Measurements from ENCODE around the gene GLCCI1. TPM values are rescaled to one million over a fixed set of nuclear protein-coding genes. Genes with fewer than 3 reads are reported as not detected.

GLCCI1 gene
- total RNA-seq, 1 donor from 2014 or later: 2.1 TPM

DNA sequence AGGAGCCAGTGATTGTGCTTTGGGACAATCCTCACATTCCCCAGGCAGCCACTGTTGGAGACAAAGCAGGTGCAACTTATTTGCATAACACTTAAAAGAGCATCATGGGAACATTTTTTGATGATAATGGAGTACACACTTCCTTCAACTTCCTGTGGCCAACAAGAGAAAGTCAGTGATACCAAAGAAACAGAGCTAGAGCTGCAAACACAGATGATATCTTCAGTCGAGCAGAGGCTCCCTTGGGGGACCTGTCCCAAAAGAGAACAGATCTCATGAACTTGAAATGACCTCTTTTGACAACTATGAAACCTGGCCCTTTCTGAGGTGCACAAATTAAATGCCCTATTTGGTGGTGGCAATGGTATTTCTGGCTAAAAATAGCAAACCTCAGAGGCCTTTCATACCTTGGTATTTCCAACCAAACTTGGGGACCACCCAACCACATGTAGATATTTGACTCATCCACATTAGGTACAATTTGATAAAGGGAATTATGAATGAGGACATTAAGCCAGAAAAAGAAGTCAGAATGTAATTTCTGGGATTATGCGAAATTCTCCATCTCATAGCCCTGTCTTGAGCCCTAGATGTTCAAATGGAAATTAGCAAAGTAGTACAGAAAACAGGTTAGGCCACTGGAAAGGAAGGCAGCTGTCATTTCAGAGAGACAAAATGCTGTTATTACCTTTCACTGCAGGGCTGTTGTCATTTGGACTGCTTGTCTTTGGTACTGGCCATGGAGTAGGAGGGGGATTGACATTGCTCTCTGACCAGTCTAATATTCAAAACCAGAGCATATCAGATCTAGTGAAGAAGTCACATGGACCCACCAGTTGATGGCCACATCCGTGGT lies 147.2 kb downstream of the GLCCI1 start:
- no peaks in the 10 kb centered on the region for H3K27me3 ChIP-seq (ENCODE audit: control insufficient read depth, insufficient read depth, low read length)
- H3K36me3 ChIP-seq (ENCODE audit: control insufficient read depth, insufficient read depth, low read length): no peaks in the 10 kb centered on the region
- FAIRE-seq: no peak
- DNase-seq (ENCODE audit: low read depth): no peak
- H3K4me3 ChIP-seq (ENCODE audit: low read depth, low read length): no peak overlapping the region
- no peak for TF ChIP-seq CTCF (IDR thresholded peaks at IDR 0.05; ENCODE audit: insufficient read depth, low read length, severe bottlenecking)

- Histone ChIP-seq H3K27me3 (ENCODE audit: control insufficient read depth, insufficient read depth, low read length) (no peaks in the 10 kb centered on the region), H3K4me3 (ENCODE audit: low read depth, low read length) (no peak overlapping the region), H3K36me3 (ENCODE audit: control insufficient read depth, insufficient read depth, low read length) (no peaks in the 10 kb centered on the region)
- DNase-seq (ENCODE audit: low read depth): no peak
- TF ChIP-seq CTCF (IDR thresholded peaks at IDR 0.05; ENCODE audit: insufficient read depth, low read length, severe bottlenecking): no peak
- no peak for FAIRE-seq
Measured at GRCh38 chr7:8117195-8117594, 148.6 kb downstream of the GLCCI1 start.

DNA sequence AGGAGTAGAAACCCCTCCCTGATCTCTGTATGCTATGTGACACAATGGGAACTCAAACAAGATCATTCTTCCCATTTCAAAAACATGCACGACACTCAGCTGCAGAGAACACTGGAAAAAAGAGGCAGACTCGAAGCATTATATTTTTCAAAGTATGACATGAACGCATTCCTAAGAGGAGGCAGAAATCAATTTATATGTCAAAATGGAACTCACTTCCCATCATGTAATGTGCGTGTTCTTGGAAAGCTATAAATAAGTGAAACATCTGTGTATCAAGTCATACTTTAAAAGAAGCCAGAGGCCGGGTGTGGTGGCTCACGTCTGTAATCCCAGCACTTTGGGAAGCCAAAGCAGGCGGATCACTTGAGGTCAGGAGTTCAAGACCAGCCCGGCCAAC lies 150.7 kb downstream of the GLCCI1 start:
- no peaks in the 10 kb centered on the region for H3K27me3 ChIP-seq (ENCODE audit: control insufficient read depth, insufficient read depth, low read length)
- TF ChIP-seq CTCF (IDR thresholded peaks at IDR 0.05; ENCODE audit: insufficient read depth, low read length, severe bottlenecking): no peak
- FAIRE-seq (no peak), DNase-seq (ENCODE audit: low read depth) (no peak)
- H3K4me3 ChIP-seq (ENCODE audit: low read depth, low read length): no peak overlapping the region
- no peaks in the 10 kb centered on the region for H3K36me3 ChIP-seq (ENCODE audit: control insufficient read depth, insufficient read depth, low read length)

DNA sequence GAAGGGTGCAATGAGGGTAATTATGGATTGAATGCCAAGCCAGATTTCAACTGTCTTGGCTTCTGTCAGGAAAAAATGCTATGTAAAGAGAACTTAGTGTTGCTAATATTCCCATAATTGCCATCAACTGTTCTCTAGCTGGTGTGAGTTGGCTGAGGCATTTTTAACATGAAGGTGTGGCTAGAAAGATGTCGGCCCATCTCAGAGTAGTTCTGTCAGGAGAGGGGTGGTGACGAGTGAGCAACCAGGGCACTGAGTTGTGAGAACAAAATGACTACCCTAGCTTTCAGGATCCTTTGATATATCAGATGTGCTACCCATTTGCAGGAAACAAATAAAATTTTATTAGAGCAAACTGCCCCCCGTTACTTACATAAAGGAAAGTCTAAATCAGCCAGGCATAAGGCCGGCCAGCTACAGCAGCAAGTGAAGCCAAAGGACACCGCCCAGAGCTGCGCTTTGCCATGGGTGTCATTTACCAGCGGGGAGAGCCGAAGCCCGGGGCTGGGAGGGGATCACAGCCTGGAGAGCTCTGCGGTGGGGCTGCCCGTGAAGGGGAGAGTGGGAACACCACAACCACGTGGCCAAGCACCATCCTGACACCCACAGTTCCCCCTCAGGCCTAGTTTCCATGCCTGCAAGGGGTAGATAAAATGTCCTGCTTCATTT lies 151.9 kb downstream of the GLCCI1 start:
- Histone ChIP-seq H3K4me3 (ENCODE audit: low read depth, low read length) (no peak overlapping the region), H3K27me3 (ENCODE audit: control insufficient read depth, insufficient read depth, low read length) (no peaks in the 10 kb centered on the region), H3K36me3 (ENCODE audit: control insufficient read depth, insufficient read depth, low read length) (no peaks in the 10 kb centered on the region)
- FAIRE-seq (no peak), DNase-seq (ENCODE audit: low read depth) (no peak)
- no peak for TF ChIP-seq CTCF (IDR thresholded peaks at IDR 0.05; ENCODE audit: insufficient read depth, low read length, severe bottlenecking)

GRCh38 chr7:8121243-8121642 lies 152.6 kb downstream of the GLCCI1 start:
- Histone ChIP-seq H3K4me3 (ENCODE audit: low read depth, low read length) (no peak overlapping the region), H3K36me3 (ENCODE audit: control insufficient read depth, insufficient read depth, low read length) (no peaks in the 10 kb centered on the region), H3K27me3 (ENCODE audit: control insufficient read depth, insufficient read depth, low read length) (no peaks in the 10 kb centered on the region)
- DNase-seq (ENCODE audit: low read depth) (no peak), FAIRE-seq (no peak)
- TF ChIP-seq CTCF (IDR thresholded peaks at IDR 0.05; ENCODE audit: insufficient read depth, low read length, severe bottlenecking): no peak

All from bronchial epithelial cell (primary cell).